SK-N-SH treated with all-trans-retinoic acid at 6 μM for 48 hours (cell line): ENCODE measurements around the gene SPTLC1.

Experiments used
- ARNTL ChIP-seq: fragments of 450-650 bp; formaldehyde crosslinking; IDR thresholded peaks from 2 replicates; pipeline ENCODE4 v1.5.0; 2020; ENCODE audit warnings: low read depth, mild to moderate bottlenecking, moderate library complexity, borderline replicate concordance
- PATZ1 ChIP-seq: fragments of 250-450 bp; sonication (Bioruptor Pico); IDR thresholded peaks from 2 replicates; pipeline ENCODE4 v1.8.0; 2020; ENCODE audit warnings: mild to moderate bottlenecking, moderate library complexity, borderline replicate concordance
- SNAI2 ChIP-seq: fragments of 250-450 bp; sonication (Bioruptor Pico); IDR thresholded peaks from 2 replicates; pipeline ENCODE4 v1.5.0; 2020; ENCODE audit warnings: mild to moderate bottlenecking, moderate library complexity
- TSHZ2 ChIP-seq: fragments of 250-450 bp; sonication (Bioruptor Pico); IDR thresholded peaks from 2 replicates; pipeline ENCODE4 v1.5.0; 2020; ENCODE audit warnings: mild to moderate bottlenecking, moderate library complexity

- TF ChIP-seq ARNTL (CRISPR knock-in tag) (no peak), SNAI2 (CRISPR knock-in tag) (no peak), PATZ1 (CRISPR knock-in tag) (no peak), TSHZ2 (CRISPR knock-in tag) (no peak)
These were observed 72.2 kb downstream of the SPTLC1 start for GRCh38 chr9:92043002-92043401.
